ENCODE measurements around the gene BIRC2.
A peak's percentile ranks its signal among the peaks of the same experiment; 100 is the strongest.

GRCh38 chr11:102309621-102310541, 37.1 kb upstream of the BIRC2 start:
- TF ChIP-seq CTCF (IDR thresholded peaks at IDR 0.05; ENCODE audit: low read depth, low read length) (peak; percentile 14), MYC (IDR thresholded peaks at IDR 0.05; ENCODE audit: low read depth, low read length) (no peak), POLR2A (IDR thresholded peaks at IDR 0.05; ENCODE audit: extremely low read depth, insufficient read length) (no peak)

Measured in NB4 (cell line).